NCI-H446 treated with DMSO at 0.1 percent for 48 hours (cell line): ENCODE results near the gene TNNC2.
"Not testable (repeated sequence)": the region's sequence is repeated elsewhere in the genome, so short reads cannot be mapped to it uniquely, and the experiment has no call there.

Experiments used
- DNase-seq: peaks from one replicate; lab custom pipeline; 2025; lab: John Stamatoyannopoulos, UW

TNNC2 gene

GRCh38 chr20:45819466-45819865 is 7.6 kb downstream of the TNNC2 start:
- DNase-seq = no peak

GRCh38 chr20:45818239-45818638 is 8.9 kb downstream of the TNNC2 start:
- no peak for DNase-seq

- no peak for DNase-seq
These were observed 9.5 kb downstream of the TNNC2 start for GRCh38 chr20:45817376-45818194.

- DNase-seq = no peak
These were observed 10.2 kb downstream of the TNNC2 start for GRCh38 chr20:45816951-45817350.

- no peak for DNase-seq
These were observed 12.8 kb downstream of the TNNC2 start for GRCh38 chr20:45814314-45814713.

- no peak for DNase-seq
These were observed 13.6 kb downstream of the TNNC2 start for GRCh38 chr20:45813489-45813888.

GRCh38 chr20:45813006-45813340 is 14.1 kb downstream of the TNNC2 start:
- no peak for DNase-seq

DNA sequence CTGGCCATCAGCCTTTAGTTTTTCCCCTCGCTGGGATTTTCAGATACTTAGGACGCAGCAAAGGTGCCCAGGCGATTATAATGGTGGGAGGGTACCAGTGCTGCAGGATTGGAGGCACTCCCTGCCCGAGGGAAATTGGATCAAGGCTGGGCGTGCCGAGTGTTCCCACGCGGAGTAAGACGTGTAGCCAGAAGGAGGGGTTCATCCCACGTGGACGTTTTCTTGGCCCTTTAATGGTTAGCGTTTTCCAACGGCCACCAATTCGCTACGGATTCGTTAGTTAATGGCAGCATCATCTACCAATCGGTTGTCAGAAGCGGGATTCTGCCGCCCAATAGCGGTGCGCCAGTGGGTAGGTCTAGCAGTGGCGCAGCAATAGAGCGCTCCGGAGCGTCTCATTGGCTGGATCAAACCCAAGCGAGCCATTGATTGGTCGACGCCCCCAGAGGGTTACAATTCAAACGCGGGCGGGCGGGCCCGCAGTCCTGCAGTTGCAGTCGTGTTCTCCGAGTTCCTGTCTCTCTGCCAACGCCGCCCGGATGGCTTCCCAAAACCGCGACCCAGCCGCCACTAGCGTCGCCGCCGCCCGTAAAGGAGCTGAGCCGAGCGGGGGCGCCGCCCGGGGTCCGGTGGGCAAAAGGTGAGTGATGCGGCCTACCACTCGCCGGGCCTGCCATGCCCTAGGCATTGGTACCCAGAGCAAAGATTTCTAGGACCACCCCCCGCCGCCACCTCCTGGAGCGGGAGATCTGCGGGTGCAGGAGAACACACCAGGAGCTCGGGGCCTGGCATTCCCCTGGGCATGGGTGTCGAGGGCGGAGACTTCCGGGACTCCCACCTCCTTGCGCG is 14.7 kb downstream of the TNNC2 start, which contains the start of gene UBE2C:
Gene UBE2C, plus strand, starts transcription at position 488 of the 849 bp plus-strand sequence. Its CDS starts 52 bp downstream, at position 540.
- peak; percentile 99 for DNase-seq

GRCh38 chr20:45810191-45810970 is 16.7 kb downstream of the TNNC2 start:
- no peak for DNase-seq

DNA sequence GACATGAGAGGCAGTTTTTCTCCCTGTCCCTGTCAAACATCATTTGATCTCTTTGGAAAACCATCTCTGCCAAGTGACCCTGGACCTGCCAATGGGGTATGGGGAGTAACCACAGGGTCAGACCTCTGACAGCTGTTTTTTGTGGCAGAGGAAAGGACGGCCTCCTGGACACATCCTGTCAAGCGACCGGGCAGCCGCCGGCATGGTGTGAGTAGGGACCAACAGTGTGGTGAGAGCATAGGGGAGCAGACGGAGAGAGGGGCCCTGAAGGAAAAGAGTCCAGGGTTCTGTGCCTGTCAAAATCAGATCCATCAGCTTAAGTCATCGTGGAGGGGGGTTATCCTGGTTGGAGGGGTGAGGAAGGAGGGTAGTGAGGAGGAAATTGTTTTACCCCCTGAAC is 25.3 kb downstream of the TNNC2 start:
- DNase-seq = no peak

DNA sequence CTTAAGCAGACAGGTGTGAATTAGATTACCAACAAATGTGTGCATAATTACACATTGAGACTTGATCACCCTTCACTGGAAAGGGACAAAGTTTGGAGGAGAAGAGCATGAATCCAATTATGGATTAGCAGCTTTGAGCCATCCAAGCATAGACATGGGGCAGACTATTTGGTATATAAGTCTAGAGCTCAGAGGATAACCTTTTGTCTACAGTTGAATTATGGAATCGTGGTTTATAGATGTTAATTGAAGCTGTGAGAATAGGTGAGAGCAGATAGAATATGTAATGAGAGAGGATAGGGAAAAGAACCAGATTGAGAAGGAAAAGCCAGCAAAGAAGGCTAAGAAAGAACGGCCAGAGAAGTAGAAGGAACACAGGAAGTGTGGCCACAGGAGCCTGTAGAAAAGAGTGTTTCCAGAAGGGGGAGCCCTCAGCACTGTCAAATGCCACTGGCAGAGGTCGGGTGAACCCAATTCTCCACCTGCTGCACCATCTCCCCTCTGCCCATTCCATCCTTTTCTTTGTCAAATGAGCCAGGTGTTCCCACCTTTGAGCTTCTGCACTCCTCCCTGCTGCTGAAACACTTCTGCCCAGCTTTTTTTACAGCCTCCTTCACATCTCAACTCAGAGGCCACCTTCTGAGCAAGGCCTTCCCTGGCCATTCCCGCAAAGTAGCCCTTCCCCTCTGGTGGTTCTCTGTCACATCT is 28.0 kb downstream of the TNNC2 start:
- DNase-seq = no peak

GRCh38 chr20:45797955-45798354 is 29.2 kb downstream of the TNNC2 start:
- DNase-seq = not testable (repeated sequence)

DNA sequence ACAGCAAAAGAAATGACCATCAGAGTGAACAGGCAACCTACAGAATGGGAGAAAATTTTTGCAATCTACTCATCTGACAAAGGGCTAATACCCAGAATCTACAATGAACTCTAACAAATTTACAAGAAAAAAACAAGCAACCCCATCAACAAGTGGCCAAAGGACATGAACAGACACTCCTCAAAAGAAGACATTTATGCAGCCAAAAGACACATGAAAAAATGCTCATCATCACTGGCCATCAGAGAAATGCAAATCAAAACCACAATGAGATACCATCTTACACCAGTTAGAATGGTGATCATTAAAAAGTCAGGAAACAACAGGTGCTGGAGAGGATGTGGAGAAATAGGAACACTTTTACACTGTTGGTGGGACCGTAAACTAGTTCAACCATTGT is 29.6 kb downstream of the TNNC2 start:
- not testable (repeated sequence) for DNase-seq

- DNase-seq = no peak
These were observed 30.6 kb downstream of the TNNC2 start for GRCh38 chr20:45796337-45797065.

DNA sequence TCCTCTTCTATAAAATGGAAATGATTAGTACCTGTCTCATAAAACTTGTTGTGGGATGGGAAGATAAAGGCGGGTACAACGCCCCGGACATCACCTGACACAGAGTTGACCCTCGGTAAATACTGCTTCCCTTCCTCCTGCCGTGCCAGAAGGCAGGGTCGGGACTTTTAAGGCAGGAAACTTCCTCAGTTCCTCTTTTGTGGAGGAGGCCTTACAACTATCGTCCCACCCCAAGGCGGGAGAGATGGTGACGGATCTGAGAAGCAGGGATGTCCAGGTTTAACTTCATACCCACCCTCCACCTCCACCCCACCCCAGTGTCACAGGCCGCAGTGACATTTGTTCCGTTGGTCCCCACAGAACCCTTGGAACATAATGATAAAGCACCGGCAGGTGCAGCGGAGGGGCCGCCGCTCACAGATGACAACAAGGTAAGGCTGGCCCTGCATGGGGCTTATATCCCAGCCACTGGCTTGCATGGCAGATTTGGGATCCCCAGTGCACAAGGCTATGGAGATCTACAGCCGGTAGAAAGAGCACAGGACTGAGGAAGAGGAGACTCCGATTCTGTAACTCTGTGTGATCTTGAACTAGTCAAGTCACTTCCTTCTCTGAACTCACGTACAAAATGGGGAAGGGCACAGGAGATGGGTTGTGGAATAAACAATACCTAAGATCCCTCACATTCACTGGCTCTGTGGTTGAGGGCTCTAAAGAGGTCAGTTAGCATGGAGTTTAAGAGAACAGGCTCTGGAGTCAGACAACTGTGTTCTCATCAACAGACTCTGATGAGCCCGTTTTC is 34.6 kb downstream of the TNNC2 start:
- no peak for DNase-seq

- no peak for DNase-seq
These were observed 38.8 kb downstream of the TNNC2 start for GRCh38 chr20:45788351-45788750.

DNA sequence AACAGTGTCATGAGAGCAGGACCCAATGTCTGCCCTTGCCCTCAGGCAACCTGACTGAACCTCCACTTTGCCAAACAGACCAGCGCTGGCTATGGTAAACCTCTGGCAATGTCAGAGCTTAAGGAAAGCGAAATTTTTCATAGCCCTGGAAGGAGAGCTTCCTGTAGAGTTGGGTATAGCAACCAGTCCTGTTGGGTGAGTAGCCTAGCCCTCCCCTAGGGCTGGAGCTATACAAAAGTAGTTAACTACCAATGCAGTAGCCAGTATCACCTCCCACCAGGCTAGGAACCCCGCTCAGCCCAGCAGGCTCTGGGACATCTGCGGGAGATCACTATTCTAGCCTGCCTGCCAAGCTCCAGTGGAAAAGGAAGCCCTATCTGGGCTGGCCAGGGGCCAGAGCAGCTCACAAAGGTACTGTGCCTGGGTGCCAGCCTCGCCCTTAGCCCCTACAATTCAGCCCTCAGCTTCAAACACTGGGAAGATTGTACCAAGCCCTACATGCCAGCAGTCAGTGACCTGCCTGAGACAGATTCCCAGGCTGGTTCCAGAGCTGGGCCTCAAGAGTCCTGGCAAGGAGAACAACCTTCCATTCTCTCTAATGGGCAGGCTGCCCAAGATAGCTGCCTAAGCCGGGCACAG is 43.3 kb downstream of the TNNC2 start:
- no peak for DNase-seq

DNA sequence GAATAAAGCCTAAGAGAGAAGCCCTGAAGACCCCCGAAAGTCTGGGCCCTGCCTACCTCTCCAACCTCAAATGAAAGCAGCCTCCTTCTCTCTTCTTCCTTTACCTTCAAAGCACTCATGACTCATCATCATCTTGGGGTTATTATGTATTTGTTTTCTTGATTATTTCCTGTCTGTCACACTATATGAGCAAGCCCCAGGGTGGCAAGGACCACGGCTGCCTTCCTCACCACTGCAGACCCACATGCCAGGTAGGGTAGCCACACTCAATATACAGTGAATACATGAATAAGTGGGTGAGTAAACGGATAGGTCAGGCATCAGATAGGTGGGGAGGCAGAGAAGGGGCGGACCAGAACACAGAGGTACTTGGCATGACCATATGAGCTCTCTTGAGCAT is 44.2 kb downstream of the TNNC2 start:
- no peak for DNase-seq

- DNase-seq = no peak
These were observed 45.7 kb downstream of the TNNC2 start for GRCh38 chr20:45781391-45781931.
